ENCODE measurements around the gene MAP3K5.

The MAP3K5 gene

GRCh38 chr6:136742125-136742524 lies 50.2 kb downstream of the MAP3K5 start:
- Histone ChIP-seq H3K9me3 (no peaks in the 10 kb centered on the region), H3K27me3 (no peaks in the 10 kb centered on the region), H3K36me3 (no peaks in the 10 kb centered on the region), H3K27ac (no peak overlapping the region), H3K4me1 (peaks cover 0 to 75% (median 37%) of the 10 kb centered on the region in 4 donors), H3K4me3 (no peak overlapping the region)
- DNase-seq: no peak
- TF ChIP-seq CTCF (IDR thresholded peaks at IDR 0.05): no peak
- intact Hi-C loops (cut with DNase I; ENCODE audit: low total_unique reads): no loop called here

GRCh38 chr6:136740050-136740974 lies 52.0 kb downstream of the MAP3K5 start:
- intact Hi-C loops (cut with DNase I; ENCODE audit: low total_unique reads): no loop called here
- DNase-seq: no peak
- no peaks in the 10 kb centered on the region for H3K9me3 ChIP-seq
- peak overlapping the region; percentile 7 to 16 for H3K4me3 ChIP-seq
- peaks cover 0 to 76% (median 40%) of the 10 kb centered on the region in 4 donors for H3K4me1 ChIP-seq
- no peak for TF ChIP-seq CTCF (IDR thresholded peaks at IDR 0.05)
- no peaks in the 10 kb centered on the region for H3K36me3 ChIP-seq
- H3K27ac ChIP-seq: peak overlapping the region; percentile 55 to 75
- H3K27me3 ChIP-seq: no peaks in the 10 kb centered on the region

- DNase-seq: no peak
- no peak for TF ChIP-seq CTCF (IDR thresholded peaks at IDR 0.05)
- Histone ChIP-seq H3K36me3 (no peaks in the 10 kb centered on the region), H3K4me1 (peaks cover 0 to 76% (median 40%) of the 10 kb centered on the region in 4 donors), H3K9me3 (no peaks in the 10 kb centered on the region), H3K27me3 (no peaks in the 10 kb centered on the region), H3K27ac (peak overlapping the region; percentile 55 to 75), H3K4me3 (no peak overlapping the region)
- intact Hi-C loops (cut with DNase I; ENCODE audit: low total_unique reads): no loop called here
Observed at GRCh38 chr6:136739501-136739900, 52.8 kb downstream of the MAP3K5 start.

DNA sequence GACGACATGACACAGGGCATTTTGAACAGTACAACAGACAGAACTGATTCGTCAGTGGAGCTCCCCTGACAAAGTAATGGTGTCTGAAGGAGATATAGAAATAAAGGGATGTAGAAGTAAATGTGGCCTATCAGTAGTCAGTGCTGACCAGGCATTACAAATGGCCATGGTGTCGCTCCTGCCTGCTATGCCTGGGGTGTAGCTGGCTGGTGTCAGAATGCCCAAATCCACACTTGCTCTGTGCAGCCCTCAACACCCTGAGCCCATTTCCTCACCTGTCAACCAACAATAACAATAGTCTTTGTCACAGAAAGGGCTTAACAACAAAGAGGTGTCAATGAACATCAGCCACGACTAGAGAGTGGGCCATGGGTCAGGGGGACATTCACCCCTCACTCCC lies 53.2 kb downstream of the MAP3K5 start:
- Histone ChIP-seq H3K4me3 (no peak overlapping the region), H3K36me3 (no peaks in the 10 kb centered on the region), H3K4me1 (peaks cover 0 to 76% (median 36%) of the 10 kb centered on the region in 4 donors), H3K9me3 (no peaks in the 10 kb centered on the region), H3K27ac (peak overlapping the region; percentile 55 to 75), H3K27me3 (no peaks in the 10 kb centered on the region)
- DNase-seq: no peak
- intact Hi-C loops (cut with DNase I; ENCODE audit: low total_unique reads): no loop called here
- TF ChIP-seq CTCF (IDR thresholded peaks at IDR 0.05): no peak

DNA sequence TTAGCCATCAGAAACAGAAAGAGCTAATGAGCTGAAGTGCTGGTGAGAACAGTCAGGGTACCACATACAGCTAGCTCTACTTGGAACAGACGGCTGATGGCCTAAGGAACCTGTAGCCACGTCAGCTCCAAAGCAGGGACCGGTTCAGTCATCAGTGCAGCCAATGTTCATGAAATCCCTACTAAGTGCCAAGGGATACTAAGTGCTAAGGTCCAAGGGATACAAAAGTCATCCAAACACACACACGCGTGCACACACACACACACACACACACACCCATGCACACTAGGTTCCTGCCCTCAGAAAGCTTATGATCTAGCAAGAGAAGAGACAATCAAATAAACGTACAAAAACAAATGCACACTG lies 53.6 kb downstream of the MAP3K5 start:
- Histone ChIP-seq H3K4me3 (no peak overlapping the region), H3K27ac (peak overlapping the region; percentile 55 to 75), H3K27me3 (no peaks in the 10 kb centered on the region), H3K4me1 (peaks cover 0 to 75% (median 36%) of the 10 kb centered on the region in 4 donors), H3K9me3 (no peaks in the 10 kb centered on the region), H3K36me3 (no peaks in the 10 kb centered on the region)
- no peak for TF ChIP-seq CTCF (IDR thresholded peaks at IDR 0.05)
- intact Hi-C loops (cut with DNase I; ENCODE audit: low total_unique reads): no loop called here
- DNase-seq: no peak
